Measurements from ENCODE around the gene ENTHD1. TPM values are rescaled to one million over a fixed set of nuclear protein-coding genes. Genes with fewer than 3 reads are reported as not detected.
"Not testable (repeated sequence)": the region's sequence is repeated elsewhere in the genome, so short reads cannot be mapped to it uniquely, and the experiment has no call there.

The ENTHD1 gene
- total RNA-seq, 1 donor from 2014 or later, result not detected

DNA sequence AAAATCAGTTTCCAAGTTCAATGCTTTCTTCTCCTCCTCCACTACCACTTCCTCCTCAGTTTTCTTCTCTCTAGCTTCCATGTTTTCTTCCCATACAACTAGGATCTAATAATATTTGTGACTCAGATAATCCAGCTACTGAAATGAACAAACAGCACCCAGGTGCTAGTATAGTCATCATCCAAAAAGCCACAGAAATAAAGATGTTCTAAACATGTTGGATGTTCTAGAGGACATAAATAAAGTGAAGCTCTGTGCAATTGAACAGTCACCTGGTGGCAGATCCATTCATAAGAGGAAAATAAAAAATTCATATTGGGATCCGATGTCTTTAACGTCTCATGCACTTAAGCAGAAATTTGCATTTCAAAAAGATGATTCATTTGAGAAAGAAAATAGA, 142.8 kb downstream of the ENTHD1 start:
- intact Hi-C loops (cut with DNase I), result no loop called here
- no peak for DNase-seq (ENCODE audit: missing footprints)
- ATAC-seq, result no peak

DNA sequence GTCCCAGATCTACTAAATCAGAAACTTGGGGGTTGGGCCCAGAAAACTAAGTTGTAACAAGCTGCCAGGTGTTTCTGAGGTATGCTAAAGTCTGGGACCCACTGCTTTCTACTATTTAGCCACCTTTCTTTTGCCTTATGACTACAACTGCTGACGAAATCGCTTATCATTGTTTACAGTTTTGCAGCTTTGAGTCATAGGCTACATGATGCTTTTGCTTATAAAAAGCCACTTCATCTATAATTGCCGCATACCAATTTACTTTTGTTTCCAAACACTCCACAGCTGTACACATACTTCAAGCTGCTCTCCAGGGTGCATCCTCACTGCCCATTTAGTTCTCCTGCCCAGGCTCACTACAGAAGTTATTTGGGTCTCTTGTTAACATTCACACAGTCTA, 144.7 kb downstream of the ENTHD1 start:
- intact Hi-C loops (cut with DNase I), result no loop called here
- no peak for ATAC-seq
- no peak for DNase-seq (ENCODE audit: missing footprints)

DNA sequence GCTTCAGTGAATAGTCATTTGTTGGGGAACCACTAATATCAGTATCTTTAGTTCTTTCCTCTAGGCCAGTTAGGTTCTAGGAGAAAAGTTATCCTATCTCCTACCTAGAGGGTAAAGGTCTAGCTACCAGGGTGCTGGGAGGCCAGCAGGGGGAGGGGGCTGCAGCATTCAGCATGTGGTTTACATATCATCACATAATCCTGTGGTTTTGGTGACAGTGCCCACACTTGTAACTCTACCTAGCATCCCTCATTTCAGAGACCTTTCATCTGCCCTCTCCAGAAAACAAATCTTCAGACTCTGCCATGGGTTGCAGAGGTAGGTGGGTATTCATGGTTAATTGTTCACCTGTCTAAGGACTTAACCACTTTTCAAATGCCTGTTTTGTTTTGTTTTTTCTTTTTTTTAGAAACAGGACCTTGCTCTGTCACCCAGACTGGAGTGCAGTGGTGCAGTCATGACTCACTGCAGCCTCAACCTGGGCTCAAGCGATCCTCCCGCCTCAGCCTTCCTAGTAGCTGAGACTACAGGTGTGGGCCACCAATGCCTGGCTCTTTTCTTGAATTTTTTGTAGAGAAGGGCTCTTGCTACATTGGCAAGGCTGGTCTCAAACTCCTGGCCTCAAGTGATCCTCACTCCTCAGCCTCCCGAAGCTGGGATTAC, 146.8 kb downstream of the ENTHD1 start:
- DNase-seq (ENCODE audit: missing footprints), result no peak

DNA sequence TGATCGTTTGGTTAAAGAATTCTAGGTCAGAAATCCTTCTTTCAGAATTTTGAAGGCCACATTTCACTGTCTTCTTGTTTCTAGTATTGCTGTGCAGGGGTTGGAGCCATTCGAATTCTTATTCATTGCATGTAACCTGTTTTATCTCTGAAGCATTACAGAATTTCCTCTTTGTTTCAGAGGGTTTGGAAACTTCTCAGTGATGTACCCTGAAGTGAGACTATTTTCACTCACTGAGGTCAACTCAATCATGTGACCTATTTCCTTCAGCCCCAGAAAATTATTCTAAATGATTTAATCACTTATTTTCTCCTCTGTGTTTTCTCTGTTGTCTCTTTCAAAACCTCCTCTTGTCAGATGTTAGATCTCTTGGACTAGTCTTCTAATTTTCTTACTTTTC, 147.8 kb downstream of the ENTHD1 start:
- intact Hi-C loops (cut with DNase I), result no loop called here
- DNase-seq (ENCODE audit: missing footprints) (no peak), ATAC-seq (no peak)

More for the DNA sequence above, 146.8 kb downstream of the ENTHD1 start:
- intact Hi-C loops (cut with DNase I), result no loop called here
- no peak for ATAC-seq

DNA sequence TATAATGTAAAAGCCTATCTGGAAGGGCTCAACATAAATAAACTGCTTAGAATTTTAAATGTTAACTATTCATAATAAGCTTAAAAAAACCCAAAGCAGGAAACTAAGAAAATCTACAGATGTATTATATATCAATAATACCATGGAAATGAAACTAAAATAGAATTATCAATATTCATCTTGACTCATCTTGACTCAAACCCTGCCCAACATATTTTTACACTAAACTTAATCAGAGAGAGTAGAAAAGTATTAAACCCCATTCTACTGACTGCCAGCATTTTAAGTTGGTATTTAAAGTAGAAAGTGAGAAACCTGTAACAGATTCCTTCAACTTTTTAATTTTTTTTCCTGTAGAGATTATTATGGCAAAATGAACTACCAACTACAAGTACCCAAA, 149.2 kb downstream of the ENTHD1 start:
- no peak for ATAC-seq
- intact Hi-C loops (cut with DNase I), result no loop called here
- no peak for DNase-seq (ENCODE audit: missing footprints)

DNA sequence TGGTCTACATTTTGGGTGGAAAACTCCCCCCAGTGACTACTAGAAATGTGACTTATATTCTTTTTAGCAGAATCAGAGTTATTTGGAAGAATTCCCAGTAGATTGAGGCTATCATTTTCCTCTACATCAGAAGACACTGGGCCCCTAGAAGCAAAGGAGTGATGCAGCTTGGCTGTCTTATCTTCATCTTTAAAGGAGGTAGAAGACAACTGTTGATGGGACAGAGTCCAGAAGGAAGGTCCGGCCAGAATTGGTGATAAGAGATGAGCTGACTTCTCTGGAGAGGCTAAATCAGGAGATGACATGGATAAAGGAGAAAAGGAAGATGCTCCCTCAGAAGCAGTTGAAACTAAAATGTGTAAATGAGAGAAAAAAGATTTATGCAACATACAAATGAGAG, 149.6 kb downstream of the ENTHD1 start:
- intact Hi-C loops (cut with DNase I), result no loop called here
- DNase-seq (ENCODE audit: missing footprints) (no peak), ATAC-seq (no peak)

DNA sequence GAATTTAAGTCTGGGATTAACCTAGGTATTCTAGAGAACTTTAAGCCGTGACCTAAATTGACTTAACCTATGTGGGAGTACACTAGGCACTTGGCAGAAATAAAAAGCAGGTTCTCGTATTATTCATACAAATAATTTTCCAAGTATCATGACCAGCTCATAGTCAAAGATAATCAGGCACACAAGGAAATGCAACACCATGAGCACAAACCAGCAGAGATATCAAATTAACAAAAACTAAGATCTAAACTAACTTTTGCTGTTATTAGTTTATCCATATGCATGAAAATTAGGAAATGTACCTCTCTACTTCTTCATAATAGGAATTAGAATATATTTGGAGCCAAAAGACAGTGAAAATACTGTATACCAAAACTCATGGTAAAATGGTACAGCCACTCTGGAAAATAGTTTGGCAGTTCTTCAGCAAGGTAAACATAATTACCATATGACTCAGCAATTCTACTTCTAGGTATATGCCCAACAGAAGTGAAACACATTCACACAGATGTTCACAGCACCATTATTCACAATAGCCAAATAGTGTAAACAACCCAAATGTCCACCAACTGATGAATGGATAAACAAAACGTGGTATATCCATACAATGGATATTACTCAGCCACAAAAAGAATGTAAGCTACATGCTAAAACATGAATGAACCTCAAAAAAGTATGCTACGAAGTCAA, 154.1 kb downstream of the ENTHD1 start:
- intact Hi-C loops (cut with DNase I), result no loop called here
- no peak for ATAC-seq

DNA sequence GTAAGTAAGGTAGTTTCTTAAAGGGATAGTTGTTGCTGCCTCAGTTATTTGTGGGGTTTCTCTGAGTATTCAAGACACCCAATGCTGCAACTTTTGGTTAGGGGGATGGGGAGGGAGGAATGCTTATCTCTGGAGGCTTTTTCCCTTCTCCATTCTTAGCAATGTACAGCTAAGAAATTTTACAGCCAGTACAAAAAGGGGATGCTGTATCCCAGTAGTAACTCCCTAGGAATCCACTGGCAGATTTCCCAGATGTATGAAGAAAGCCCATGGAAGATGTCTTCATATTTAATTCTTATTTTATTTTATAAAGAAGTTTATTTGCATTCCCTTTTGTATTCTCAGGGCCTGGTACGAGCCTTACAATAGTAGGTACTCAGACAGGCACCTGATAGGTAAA, 154.8 kb downstream of the ENTHD1 start:
- DNase-seq (ENCODE audit: missing footprints) (no peak), ATAC-seq (no peak)
- intact Hi-C loops (cut with DNase I), result no loop called here

More for the DNA sequence above, 154.1 kb downstream of the ENTHD1 start:
- no peak for DNase-seq (ENCODE audit: missing footprints)

DNA sequence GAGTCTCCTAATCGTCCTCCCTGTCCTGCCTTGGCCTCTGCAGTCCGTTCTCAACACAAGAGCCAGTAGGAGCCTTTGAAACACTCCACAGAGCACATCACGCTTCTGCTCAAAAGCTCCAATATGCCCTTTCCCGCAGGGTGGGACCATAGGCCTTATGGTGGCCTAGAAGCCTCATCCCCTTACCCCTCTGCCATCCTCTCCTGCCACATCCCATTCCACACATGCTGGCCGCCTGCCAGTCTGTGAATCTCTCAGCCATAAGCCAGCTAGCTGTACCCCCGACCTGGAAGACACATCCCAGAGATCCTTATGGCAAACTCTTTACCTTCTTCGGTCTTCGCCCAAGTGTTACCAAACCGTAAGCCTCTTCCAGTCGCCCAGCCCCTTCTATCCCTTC, 157.8 kb downstream of the ENTHD1 start:
- DNase-seq (ENCODE audit: missing footprints), result no peak
- ATAC-seq, result no peak
- intact Hi-C loops (cut with DNase I), result no loop called here

DNA sequence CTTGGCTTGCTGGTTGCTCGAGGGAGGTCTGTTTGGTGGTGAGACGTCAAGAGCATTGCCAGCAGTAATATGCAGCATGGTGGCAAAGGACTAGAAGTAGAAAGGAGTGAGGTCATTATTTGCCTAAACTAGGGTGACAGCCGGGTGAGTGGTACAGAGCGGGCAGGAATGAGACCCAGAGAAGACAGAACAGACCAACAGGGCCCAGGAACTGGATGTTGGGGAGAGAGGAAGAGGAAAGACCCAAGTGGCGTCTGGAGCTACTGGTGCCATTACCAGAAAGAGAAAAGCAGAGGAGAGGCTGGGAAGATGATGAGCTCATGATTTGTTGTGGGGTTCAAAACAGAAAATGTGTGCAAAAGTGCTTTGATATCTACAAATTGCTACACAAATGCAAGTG, 158.7 kb downstream of the ENTHD1 start:
- ATAC-seq (no peak), DNase-seq (ENCODE audit: missing footprints) (no peak)
- intact Hi-C loops (cut with DNase I), result no loop called here

DNA sequence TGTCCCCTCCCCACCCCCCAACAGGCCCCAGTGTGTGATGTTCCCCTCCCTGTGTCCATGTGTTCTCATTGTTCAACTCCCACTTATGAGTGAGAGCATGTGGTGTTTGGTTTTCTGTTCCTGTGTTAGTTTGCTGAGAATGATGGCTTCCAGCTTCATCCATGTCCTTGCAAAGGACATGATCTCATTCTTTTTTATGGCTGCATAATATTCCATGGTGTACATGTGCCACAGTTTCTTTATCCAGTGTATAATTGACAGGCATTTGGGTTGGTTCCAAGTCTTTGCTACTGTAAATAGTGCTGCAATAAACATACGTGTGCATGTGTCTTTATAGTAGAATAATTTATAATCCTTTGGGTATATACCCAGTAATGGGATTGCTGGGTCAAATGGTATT, 159.5 kb downstream of the ENTHD1 start:
- ATAC-seq; DNase-seq (ENCODE audit: missing footprints); intact Hi-C loops (cut with DNase I): not testable (repeated sequence)

DNA sequence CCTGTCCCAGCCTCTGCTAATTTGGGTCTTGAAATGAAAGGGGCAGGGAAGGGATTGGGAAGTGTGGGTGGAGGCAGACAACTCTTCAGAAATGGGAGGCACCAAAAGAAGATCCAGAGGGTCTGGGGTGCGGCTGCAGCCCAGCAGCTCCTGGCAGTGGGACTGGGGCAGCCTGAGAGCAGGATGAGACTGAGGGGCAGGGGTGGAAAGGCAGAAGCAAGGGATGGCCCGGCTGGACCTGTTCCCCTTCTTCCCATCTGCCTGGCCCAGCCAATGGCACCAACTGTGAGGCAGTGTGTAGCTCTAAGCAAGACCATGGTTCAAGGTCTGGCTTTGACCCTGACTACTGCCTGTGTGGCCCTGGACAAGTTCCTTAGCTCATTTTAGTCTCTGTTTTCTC, 160.4 kb downstream of the ENTHD1 start:
- DNase-seq (ENCODE audit: missing footprints), result no peak
- ATAC-seq, result no peak
- intact Hi-C loops (cut with DNase I), result no loop called here

DNA sequence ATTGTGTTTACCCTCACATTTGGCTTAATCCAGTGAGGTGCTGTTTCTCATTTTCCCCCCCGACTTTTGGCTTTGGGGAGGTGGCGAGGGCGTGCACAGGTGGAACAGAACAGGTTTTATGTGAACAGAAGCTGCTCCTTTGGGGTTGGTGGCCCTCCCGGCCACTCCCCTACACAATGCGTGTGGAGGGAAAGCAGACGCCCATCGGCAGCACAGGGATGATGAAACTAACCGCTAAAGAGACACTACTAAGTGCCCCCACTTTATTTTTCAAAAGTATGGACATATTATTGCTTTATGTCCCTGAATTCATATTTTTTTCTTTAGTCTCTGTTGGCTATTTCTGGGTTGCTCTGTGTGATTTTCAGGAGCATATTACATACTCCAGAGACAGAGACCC, 160.9 kb downstream of the ENTHD1 start:
- DNase-seq (ENCODE audit: missing footprints) (no peak), ATAC-seq (no peak)
- intact Hi-C loops (cut with DNase I), result no loop called here

DNA sequence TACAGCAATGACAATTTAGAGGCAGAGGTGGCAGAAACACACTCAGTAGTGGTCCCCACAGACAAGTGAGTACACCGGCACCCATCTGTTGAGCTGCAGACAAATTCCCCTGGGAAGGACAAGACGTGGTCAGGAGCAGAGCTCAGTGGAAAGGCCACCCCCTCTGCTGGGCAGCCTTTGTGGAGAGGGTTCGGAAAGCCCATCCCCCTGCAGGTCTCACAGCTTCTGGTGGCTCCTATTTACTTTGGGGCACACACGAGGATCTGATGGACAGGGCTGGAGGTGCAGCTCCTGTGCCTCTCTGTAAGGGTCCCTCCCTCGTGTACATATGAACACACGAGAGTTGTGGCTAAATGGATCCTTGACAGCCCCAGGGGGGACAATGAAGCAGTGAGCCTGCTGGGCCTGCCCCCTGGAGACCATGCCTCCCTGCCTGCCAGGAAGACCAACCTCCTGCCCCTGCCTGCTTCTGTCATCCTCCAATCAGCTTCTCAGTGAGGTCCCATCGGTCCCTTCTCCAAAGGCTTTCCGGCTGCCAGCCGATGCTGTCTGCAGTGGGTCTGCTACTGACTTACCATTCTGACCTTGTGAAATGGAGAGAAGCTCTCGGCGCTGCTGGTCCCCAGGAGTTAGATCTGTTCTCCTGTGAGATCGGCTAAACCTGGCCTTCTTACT, 161.5 kb downstream of the ENTHD1 start:
- intact Hi-C loops (cut with DNase I), result no loop called here
- DNase-seq (ENCODE audit: missing footprints), result no peak
- ATAC-seq, result no peak

DNA sequence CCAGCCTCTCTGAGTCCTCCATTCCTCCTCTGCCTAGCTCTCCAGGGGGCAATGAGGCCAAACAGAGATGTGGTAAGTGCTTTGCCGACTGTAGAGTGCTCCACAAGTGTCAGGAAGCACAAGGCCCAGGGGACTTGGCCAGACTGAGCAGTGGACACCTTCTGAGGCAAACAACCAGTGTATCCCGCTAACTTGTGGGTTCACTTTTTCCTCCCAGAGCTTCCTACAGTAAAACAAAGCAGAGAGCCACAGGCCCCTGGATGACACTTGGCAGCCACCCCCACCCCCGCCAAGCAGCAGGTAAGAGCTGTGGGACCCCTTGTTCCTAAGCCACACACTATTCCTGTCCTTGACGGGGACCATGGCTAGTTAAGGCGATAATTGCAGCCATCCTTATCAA, 162.1 kb downstream of the ENTHD1 start:
- DNase-seq (ENCODE audit: missing footprints), result no peak
- intact Hi-C loops (cut with DNase I), result no loop called here
- no peak for ATAC-seq

DNA sequence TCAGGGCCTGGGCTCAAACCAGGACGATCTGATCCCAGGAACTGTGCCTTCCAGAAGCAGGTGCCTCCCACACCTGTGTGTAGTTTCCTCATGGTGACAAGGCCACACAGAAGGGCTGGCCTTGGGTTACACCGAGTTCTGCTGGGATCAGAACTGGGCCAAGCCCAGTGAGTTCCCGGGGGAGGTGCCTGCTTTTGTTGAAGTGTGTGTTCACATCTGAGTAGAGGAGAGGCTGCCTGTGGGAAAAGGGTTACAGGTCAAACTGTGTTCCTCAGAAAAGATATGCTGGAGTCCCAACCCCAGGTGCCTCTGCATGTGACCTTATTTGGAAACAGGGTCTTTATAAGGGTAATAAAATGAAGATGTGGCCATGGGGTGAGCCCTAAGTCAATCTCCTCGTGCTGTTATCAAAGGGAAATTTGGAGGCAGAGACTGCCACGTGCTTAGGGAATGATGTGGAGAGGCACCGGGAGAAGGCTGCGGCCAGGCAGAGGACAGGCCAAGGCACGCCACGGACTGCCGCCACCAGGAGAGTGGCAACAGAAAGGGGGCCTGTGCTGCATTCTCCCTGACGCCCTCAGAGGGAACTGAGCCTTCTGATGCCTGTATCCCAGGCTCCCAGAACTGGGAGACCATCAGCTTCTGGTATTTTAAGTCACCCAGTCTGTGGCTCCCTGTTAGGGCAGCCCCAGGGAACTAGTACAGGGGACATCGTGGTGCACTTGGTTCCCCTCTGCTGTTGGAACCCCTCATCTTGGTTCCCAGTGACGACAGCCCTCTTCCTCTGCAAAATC, 164.2 kb downstream of the ENTHD1 start:
- DNase-seq (ENCODE audit: missing footprints) (no peak), ATAC-seq (no peak)
- intact Hi-C loops (cut with DNase I), result no loop called here

DNA sequence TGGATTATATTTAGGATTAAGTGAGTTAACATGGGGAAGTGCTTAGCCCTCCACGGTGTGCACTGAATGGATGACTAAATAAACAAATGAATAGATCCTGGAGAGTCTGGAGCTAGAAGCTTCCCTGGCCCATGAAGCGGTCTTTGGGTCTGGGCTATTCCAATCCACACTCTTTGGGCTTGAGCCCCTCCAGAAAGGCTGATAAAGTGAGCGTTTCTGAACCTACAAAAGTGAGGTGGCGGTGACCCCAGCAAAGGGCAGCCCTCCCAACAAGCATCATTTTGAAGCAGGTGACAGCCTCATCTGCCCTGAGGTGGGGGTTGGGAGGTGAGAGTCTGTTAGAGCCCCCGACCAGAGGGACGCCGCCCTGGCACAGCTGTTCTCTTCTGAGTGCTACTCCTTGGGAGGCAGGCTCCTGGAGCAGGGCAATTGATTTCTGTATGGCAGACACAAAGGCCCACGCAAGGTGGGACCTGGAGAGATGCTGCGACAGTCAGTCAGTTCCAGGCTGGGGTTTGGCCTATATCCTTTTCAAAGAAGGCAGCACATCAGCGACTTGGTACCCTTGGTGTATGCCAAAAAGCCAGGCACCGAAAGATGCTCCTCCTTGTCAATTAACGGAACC, 165.2 kb downstream of the ENTHD1 start:
- ATAC-seq (no peak), DNase-seq (ENCODE audit: missing footprints) (no peak)
- intact Hi-C loops (cut with DNase I), result no loop called here

DNA sequence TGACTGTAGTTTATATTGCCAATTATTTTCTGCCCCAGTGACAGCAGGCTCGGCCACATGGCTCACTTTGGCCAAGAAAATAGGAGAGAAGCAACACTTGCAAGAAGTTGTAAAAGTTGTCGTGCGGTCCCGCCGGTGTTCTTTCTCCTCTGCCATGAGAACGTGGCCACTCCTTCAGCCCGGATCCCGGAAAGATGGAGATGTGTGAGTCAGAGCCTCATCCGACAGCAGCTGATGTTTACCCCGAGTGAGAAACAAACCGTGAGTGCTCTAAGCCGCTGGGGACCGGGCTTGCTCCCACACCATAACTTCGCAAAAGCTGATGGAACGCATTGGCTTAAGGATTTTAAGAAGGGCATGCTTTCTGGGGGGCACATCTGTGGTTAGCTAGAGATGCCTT, 166.0 kb downstream of the ENTHD1 start:
- no peak for DNase-seq (ENCODE audit: missing footprints)
- ATAC-seq, result no peak
- intact Hi-C loops (cut with DNase I), result no loop called here

All from Right ventricle myocardium inferior (tissue), 1 donor.